HG03103 (cell line): Measurements from ENCODE around the gene UBE4B.

Experiments used
- ATAC-seq: cut with Tn5 transposase; IDR thresholded peaks from one replicate; pipeline ENCODE4 v1.9.1; 2021; ENCODE audit warnings: low read depth; ENCODE audit not compliant: unreplicated experiment

The UBE4B gene

GRCh38 chr1:10168912-10169514, 136.3 kb downstream of the UBE4B start:
- no peak for ATAC-seq

- ATAC-seq: no peak
Measured at GRCh38 chr1:10170239-10170574, 137.4 kb downstream of the UBE4B start.

GRCh38 chr1:10171105-10171767, 138.5 kb downstream of the UBE4B start:
- ATAC-seq: no peak

GRCh38 chr1:10171995-10172669, 139.4 kb downstream of the UBE4B start:
- no peak for ATAC-seq

GRCh38 chr1:10173582-10173981, 140.8 kb downstream of the UBE4B start:
- no peak for ATAC-seq

- ATAC-seq: no peak
Measured at GRCh38 chr1:10177876-10178275, 145.1 kb downstream of the UBE4B start.

- ATAC-seq: no peak
Measured at GRCh38 chr1:10178597-10179405, 146.0 kb downstream of the UBE4B start.

- ATAC-seq: no peak
Measured at GRCh38 chr1:10179406-10180091, 146.8 kb downstream of the UBE4B start.

- no peak for ATAC-seq
Measured at GRCh38 chr1:10181154-10181553, 148.4 kb downstream of the UBE4B start.

- ATAC-seq: no peak
Measured at GRCh38 chr1:10185759-10186158, 153.0 kb downstream of the UBE4B start.

- no peak for ATAC-seq
Measured at GRCh38 chr1:10186331-10187025, 153.7 kb downstream of the UBE4B start.

GRCh38 chr1:10187026-10187334, 154.2 kb downstream of the UBE4B start:
- no peak for ATAC-seq

- no peak for ATAC-seq
Measured at GRCh38 chr1:10188133-10188650, 155.4 kb downstream of the UBE4B start.

- no peak for ATAC-seq
Measured at GRCh38 chr1:10189659-10190058, 156.9 kb downstream of the UBE4B start.

GRCh38 chr1:10192263-10192662, 159.5 kb downstream of the UBE4B start:
- no peak for ATAC-seq

- no peak for ATAC-seq
Measured at GRCh38 chr1:10193288-10193687, 160.5 kb downstream of the UBE4B start.

GRCh38 chr1:10195570-10195969, 162.8 kb downstream of the UBE4B start:
- no peak for ATAC-seq

- ATAC-seq: no peak
Measured at GRCh38 chr1:10196976-10197375, 164.2 kb downstream of the UBE4B start.

GRCh38 chr1:10200620-10201019, 167.9 kb downstream of the UBE4B start:
- ATAC-seq: no peak

- ATAC-seq: no peak
Measured at GRCh38 chr1:10204003-10204642, 171.4 kb downstream of the UBE4B start.
